KMS-11 (cell line): ENCODE measurements around the gene SLC1A4.
A peak's percentile ranks its signal among the peaks of the same experiment; 100 is the strongest.

Experiments
- H2AFZ ChIP-seq: fragments of 200-600 bp; sonication (generic); 2 replicates; pipeline ENCODE4 v1.6.1; 2016; ENCODE audit warnings: antibody characterized with exemption, mixed run types, low read depth
- H3K27ac ChIP-seq: fragments of 200-600 bp; sonication (generic); 2 replicates; pipeline ENCODE4 v1.6.1; 2016; ENCODE audit warnings: mild to moderate bottlenecking, mixed run types
- H3K27me3 ChIP-seq: fragments of 200-600 bp; sonication (generic); 2 replicates; pipeline ENCODE4 v1.6.1; 2017; ENCODE audit warnings: mild to moderate bottlenecking, low read depth, mixed run types, moderate library complexity; ENCODE audit not compliant: insufficient read depth
- H3K36me3 ChIP-seq: fragments of 200-600 bp; sonication (generic); 2 replicates; pipeline ENCODE4 v1.6.1; 2017; ENCODE audit warnings: mild to moderate bottlenecking, mixed run types; ENCODE audit not compliant: insufficient read depth
- H3K4me1 ChIP-seq: fragments of 200-600 bp; sonication (generic); 2 replicates; pipeline ENCODE4 v1.6.1; 2016; ENCODE audit warnings: mild to moderate bottlenecking, low read depth, mixed run types; ENCODE audit not compliant: poor library complexity, severe bottlenecking
- H3K4me2 ChIP-seq: fragments of 200-600 bp; sonication (generic); 2 replicates; pipeline ENCODE4 v1.7.0; 2016; ENCODE audit warnings: mild to moderate bottlenecking, mixed run types
- H3K4me3 ChIP-seq: fragments of 200-600 bp; sonication (generic); IDR thresholded peaks from 2 replicates; pipeline ENCODE4 v1.6.1; 2017; ENCODE audit warnings: low read depth, low read length, mixed read lengths; ENCODE audit not compliant: insufficient read depth
- H3K79me2 ChIP-seq: fragments of 200-600 bp; sonication (generic); 2 replicates; pipeline ENCODE4 v1.6.1; 2016; ENCODE audit warnings: low read depth, mixed run types; ENCODE audit not compliant: insufficient read depth
- H3K9ac ChIP-seq: fragments of 200-600 bp; sonication (generic); 2 replicates; pipeline ENCODE4 v1.6.1; 2016; ENCODE audit warnings: mild to moderate bottlenecking, mixed run types
- H4K20me1 ChIP-seq: fragments of 200-600 bp; sonication (generic); 2 replicates; pipeline ENCODE4 v1.6.1; 2016; ENCODE audit warnings: mild to moderate bottlenecking, mixed run types; ENCODE audit not compliant: insufficient read depth
- TF ChIP-seq, protein P1 (sequence below): fragments of 200-600 bp; sonication (generic); conservative IDR thresholded peaks from 2 replicates; pipeline ENCODE4 v1.6.1; 2017; ENCODE audit warnings: low read depth, mild to moderate bottlenecking, antibody characterized with exemption, low read length, moderate library complexity, mixed read lengths

The SLC1A4 gene

DNA sequence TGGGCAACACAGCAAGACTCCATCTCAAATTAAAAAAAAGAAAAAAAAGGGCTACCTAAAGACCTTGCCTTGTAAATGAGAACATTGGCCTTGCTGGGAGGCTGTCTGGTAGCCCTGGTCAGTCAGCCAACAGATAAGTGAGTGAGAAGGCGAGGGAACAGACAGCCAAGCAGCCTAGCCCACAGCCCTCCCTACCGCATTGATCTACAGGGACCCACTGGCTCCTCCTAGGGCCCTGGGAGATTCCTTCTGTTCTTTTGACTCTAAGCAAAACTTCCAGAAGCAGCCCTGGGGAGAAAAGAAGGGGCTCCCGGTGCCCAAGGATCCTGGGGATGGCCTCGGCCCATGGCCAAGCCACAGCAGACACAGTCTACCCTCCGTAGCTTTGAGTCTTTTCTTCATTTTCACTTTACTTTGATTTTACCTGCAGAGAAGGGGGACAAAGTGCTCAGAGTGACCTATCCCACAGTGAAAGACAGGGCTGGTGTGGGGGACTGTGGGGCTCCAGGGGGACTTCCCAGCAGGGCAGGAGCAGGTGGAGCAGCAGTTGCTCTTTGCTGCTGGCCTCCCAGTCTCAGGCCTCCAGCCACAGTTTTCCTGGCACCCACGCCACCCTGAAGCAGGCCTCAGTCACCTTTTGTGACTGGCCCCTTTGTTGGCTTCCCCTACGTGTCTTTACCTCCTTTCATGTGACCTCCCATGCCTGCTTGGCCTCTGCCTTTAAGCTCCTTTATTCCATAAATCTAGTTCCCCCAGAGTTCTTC is 72.1 kb downstream of the SLC1A4 start:
- H2AFZ ChIP-seq = no peak overlapping the region
- H3K4me2 ChIP-seq = no peak overlapping the region
- TF ChIP-seq, protein P1, sequence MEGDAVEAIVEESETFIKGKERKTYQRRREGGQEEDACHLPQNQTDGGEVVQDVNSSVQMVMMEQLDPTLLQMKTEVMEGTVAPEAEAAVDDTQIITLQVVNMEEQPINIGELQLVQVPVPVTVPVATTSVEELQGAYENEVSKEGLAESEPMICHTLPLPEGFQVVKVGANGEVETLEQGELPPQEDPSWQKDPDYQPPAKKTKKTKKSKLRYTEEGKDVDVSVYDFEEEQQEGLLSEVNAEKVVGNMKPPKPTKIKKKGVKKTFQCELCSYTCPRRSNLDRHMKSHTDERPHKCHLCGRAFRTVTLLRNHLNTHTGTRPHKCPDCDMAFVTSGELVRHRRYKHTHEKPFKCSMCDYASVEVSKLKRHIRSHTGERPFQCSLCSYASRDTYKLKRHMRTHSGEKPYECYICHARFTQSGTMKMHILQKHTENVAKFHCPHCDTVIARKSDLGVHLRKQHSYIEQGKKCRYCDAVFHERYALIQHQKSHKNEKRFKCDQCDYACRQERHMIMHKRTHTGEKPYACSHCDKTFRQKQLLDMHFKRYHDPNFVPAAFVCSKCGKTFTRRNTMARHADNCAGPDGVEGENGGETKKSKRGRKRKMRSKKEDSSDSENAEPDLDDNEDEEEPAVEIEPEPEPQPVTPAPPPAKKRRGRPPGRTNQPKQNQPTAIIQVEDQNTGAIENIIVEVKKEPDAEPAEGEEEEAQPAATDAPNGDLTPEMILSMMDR = no peak
- no peaks in the 10 kb centered on the region for H3K36me3 ChIP-seq
- no peak overlapping the region for H3K4me3 ChIP-seq
- H3K4me1 ChIP-seq = peaks cover 85% of the 10 kb centered on the region
- peaks cover 70% of the 10 kb centered on the region; the same call in 1 of the 2 replicates for H3K79me2 ChIP-seq
- H3K27ac ChIP-seq = no peak overlapping the region
- no peak overlapping the region for H3K9ac ChIP-seq
- H3K27me3 ChIP-seq = no peaks in the 10 kb centered on the region
- H4K20me1 ChIP-seq = no peaks in the 10 kb centered on the region

DNA sequence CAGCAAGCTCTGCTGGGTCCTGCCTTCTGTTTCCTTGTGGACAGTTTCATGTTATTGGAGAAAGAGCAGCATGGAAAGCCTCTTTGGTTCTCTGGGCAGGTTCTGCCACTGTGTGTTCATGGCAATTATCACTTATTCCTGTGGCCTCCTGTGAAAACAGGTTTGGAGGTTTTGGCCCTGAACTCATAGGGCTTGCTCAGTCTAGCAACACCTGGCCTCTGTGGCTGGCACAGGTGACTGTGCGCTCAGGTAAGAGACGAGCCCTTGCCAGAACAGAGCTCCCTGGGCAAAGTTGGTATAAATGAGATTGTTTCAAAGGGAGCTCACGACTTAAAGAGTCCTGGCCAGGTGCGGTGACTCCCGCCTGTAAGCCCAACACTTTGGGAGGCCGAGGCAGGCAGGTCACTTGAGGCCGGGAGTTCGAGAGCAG is 72.7 kb downstream of the SLC1A4 start:
- no peak overlapping the region for H3K9ac ChIP-seq
- H3K4me2 ChIP-seq = no peak overlapping the region
- H3K79me2 ChIP-seq = peaks cover 70% of the 10 kb centered on the region; the same call in 1 of the 2 replicates
- H3K4me3 ChIP-seq = no peak overlapping the region
- TF ChIP-seq, protein P1 = no peak
- no peak overlapping the region for H2AFZ ChIP-seq
- no peaks in the 10 kb centered on the region for H4K20me1 ChIP-seq
- no peaks in the 10 kb centered on the region for H3K36me3 ChIP-seq
- H3K27me3 ChIP-seq = no peaks in the 10 kb centered on the region
- no peak overlapping the region for H3K27ac ChIP-seq
- H3K4me1 ChIP-seq = peaks cover 88% of the 10 kb centered on the region

DNA sequence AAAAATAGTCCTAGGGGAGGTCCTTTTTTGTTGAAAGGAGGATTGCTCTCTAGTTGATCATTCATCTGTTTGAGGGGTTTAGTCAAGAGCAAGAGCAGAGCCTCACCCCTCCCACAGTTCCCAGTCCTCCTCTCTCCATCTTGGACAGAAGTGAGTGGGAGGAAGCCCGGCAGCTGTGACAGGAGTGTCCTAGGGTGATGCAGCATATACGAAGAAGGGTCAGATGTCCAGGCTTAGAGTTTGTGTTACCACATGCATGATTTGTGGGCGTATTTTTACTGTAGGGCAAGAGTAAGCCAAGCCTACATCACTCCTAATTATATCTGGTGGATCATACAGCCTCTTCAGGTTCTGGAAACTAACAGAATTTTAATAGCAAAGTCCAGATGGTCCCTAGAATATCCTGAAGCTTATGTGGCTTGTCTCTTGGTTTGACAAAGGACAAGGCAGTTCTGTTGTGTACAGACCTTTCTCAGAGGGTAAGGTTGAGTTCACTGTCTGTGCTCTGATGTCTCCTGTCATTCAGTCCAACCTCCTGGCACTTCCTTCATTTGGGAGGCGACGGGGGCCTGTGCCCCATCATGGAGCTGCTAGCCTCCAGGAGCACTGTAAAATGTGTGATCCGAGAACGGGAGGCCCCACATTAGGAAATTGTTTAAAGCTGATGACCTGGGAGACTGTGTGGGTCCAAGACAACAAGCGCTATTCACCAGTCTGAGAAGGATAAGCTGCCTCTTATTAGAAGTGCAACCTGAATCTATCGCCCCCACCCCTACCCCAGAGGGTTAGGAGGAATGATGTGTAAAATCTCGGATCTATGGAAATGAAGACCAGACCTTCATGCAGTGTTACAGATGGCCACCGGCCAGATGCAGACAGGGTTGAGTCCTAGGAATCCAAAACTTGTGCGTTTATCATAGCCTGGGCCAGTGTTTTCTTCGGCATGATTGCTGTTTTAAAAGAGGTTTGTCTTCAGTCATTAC is 73.9 kb downstream of the SLC1A4 start:
- Histone ChIP-seq H3K4me2 (no peak overlapping the region), H3K27me3 (no peaks in the 10 kb centered on the region), H3K27ac (no peak overlapping the region), H3K4me1 (peaks cover 80% of the 10 kb centered on the region), H4K20me1 (no peaks in the 10 kb centered on the region), H3K9ac (no peak overlapping the region), H3K36me3 (no peaks in the 10 kb centered on the region), H3K79me2 (peaks cover 63% of the 10 kb centered on the region; the same call in 1 of the 2 replicates), H3K4me3 (no peak overlapping the region), H2AFZ (no peak overlapping the region)
- TF ChIP-seq, protein P1 = no peak

DNA sequence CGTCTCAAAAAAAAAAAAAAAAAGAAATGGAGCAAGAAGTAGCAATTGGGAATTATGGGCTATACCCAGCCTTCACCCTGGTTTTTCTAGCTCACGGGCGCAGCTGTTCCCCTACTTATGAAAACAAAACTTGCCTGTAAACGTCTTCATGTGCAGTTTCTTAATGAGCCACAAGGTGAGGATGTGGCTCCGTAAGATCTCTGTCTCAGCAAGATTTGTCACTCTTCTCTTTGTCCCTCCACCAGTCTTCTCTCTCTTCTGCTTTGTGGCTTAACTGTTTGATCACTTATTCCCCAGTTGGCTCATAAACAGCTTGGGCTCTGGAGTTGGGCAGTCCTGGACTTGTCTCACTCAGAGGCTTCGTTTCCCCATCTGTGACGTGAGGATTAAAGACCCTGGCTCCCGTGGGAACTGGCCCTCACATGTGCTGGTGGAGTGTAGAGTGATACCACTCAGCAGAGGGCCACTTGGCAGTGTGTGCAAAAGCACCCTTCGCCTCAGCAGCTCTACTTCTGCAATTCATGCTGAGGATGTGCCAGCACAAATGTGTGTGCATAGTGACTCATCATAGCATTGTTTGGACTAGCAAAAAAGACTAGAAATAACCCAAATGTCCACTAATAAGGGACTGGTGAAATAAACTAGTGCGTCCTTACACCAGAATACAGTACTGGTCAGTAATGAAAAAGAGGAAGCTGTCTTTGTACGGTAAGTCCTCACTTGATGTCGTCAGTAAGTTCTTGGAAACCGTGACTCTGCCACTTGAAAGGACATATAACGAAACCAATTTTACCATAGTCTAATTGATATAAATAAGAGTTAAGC is 75.7 kb downstream of the SLC1A4 start:
- Histone ChIP-seq H3K27ac (peak overlapping the region; percentile 81), H3K27me3 (no peaks in the 10 kb centered on the region), H3K79me2 (peaks cover 51% of the 10 kb centered on the region; the same call in 1 of the 2 replicates), H3K4me3 (no peak overlapping the region), H2AFZ (peak overlapping the region; percentile 12; the same call in 1 of the 2 replicates), H3K9ac (peak overlapping the region; percentile 41; the same call in 1 of the 2 replicates), H3K4me1 (peaks cover 67% of the 10 kb centered on the region), H3K4me2 (peak overlapping the region; percentile 85), H3K36me3 (no peaks in the 10 kb centered on the region), H4K20me1 (no peaks in the 10 kb centered on the region)
- TF ChIP-seq, protein P1 = peak; percentile 87
